DND-41 (cell line): ENCODE data around the gene SHROOM3.

Source experiments
- ATAC-seq: fragments of 200-7000 bp; cut with Tn5 transposase; 3 replicates; pipeline ENCODE4 v1.9.1; 2021; ENCODE audit warnings: low read depth; ENCODE audit not compliant: insufficient read depth
- DNase-seq: peaks from one replicate; pipeline ENCODE4 v3.0.0-alpha.2; 2020
- H2AFZ ChIP-seq: 2 replicates; pipeline ENCODE4 v1.6.0; 2012; ENCODE audit warnings: low read depth, low read length
- H3K27ac ChIP-seq: 2 replicates; pipeline ENCODE4 v1.5.1; 2012; ENCODE audit warnings: low read length, inconsistent platforms
- H3K27me3 ChIP-seq: fragments of 200-600 bp; sonication (generic); 2 replicates; pipeline ENCODE4 v1.6.0; 2012; ENCODE audit warnings: low read length, mild to moderate bottlenecking, inconsistent platforms; ENCODE audit not compliant: insufficient read depth, poor library complexity
- H3K36me3 ChIP-seq: 2 replicates; pipeline ENCODE4 v1.5.1; 2012; ENCODE audit warnings: low read length, inconsistent platforms; ENCODE audit not compliant: insufficient read depth
- H3K4me1 ChIP-seq: 2 replicates; pipeline ENCODE4 v1.5.1; 2012; ENCODE audit warnings: mild to moderate bottlenecking, low read length; ENCODE audit not compliant: insufficient read depth
- H3K4me2 ChIP-seq: 2 replicates; pipeline ENCODE4 v1.6.0; 2012; ENCODE audit warnings: mild to moderate bottlenecking, moderate library complexity, low read length, inconsistent platforms; ENCODE audit not compliant: insufficient read depth
- H3K4me3 ChIP-seq, 2 experiments: fragments of 200-600 bp in 1 of 2; shearing (Covaris generic) in 1 of 2; 2 replicates each; pipeline ENCODE4 v1.5.1; 2012 to 2016; ENCODE audit warnings: inconsistent platforms in 2 of 2, low read length in 2 of 2, mild to moderate bottlenecking in 2 of 2, low read depth in 1 of 2, moderate library complexity in 1 of 2
- H3K79me2 ChIP-seq: 2 replicates; pipeline ENCODE4 v1.6.0; 2012; ENCODE audit warnings: low read length, inconsistent platforms; ENCODE audit not compliant: insufficient read depth
- H3K9ac ChIP-seq: 2 replicates; pipeline ENCODE4 v1.6.0; 2012; ENCODE audit warnings: low read depth, mild to moderate bottlenecking, inconsistent platforms, low read length, moderate library complexity
- H3K9me3 ChIP-seq: 2 replicates; pipeline ENCODE4 v1.5.1; 2012; ENCODE audit warnings: low read length, moderate library complexity, mild to moderate bottlenecking, inconsistent platforms; ENCODE audit not compliant: insufficient read depth, severe bottlenecking
- H4K20me1 ChIP-seq: 2 replicates; pipeline ENCODE4 v1.6.0; 2012; ENCODE audit warnings: low read length; ENCODE audit not compliant: insufficient read depth
- CTCF ChIP-seq: IDR thresholded peaks from 2 replicates; pipeline ENCODE4 v1.5.1; 2012; ENCODE audit warnings: borderline replicate concordance, low read length, moderate library complexity, mild to moderate bottlenecking; ENCODE audit not compliant: poor library complexity, severe bottlenecking; ENCODE audit errors: extremely low read depth
- EZH2 ChIP-seq: IDR thresholded peaks from 3 replicates; pipeline ENCODE4 v1.6.1; 2012; ENCODE audit warnings: borderline replicate concordance, low read depth, mild to moderate bottlenecking, moderate library complexity, low read length, inconsistent platforms; ENCODE audit not compliant: severe bottlenecking

SHROOM3 gene

GRCh38 chr4:76779740-76780459 is 344.9 kb downstream of the SHROOM3 start:
- Histone ChIP-seq H3K27ac (no peak overlapping the region), H3K4me3 (no peak overlapping the region), H2AFZ (no peak overlapping the region), H3K79me2 (no peaks in the 10 kb centered on the region), H3K9me3 (no peaks in the 10 kb centered on the region), H3K4me1 (no peaks in the 10 kb centered on the region; the same call in 1 of the 2 replicates), H4K20me1 (no peaks in the 10 kb centered on the region), H3K27me3 (no peaks in the 10 kb centered on the region), H3K9ac (no peak overlapping the region), H3K4me2 (no peak overlapping the region), H3K36me3 (no peaks in the 10 kb centered on the region)
- ATAC-seq (no peak), DNase-seq (no peak)
- no peak for TF ChIP-seq EZH2

GRCh38 chr4:76780781-76781697 is 346.0 kb downstream of the SHROOM3 start:
- H3K9ac ChIP-seq: no peak overlapping the region
- no peak overlapping the region for H3K4me2 ChIP-seq
- H3K4me1 ChIP-seq: no peaks in the 10 kb centered on the region; the same call in 1 of the 2 replicates

DNA sequence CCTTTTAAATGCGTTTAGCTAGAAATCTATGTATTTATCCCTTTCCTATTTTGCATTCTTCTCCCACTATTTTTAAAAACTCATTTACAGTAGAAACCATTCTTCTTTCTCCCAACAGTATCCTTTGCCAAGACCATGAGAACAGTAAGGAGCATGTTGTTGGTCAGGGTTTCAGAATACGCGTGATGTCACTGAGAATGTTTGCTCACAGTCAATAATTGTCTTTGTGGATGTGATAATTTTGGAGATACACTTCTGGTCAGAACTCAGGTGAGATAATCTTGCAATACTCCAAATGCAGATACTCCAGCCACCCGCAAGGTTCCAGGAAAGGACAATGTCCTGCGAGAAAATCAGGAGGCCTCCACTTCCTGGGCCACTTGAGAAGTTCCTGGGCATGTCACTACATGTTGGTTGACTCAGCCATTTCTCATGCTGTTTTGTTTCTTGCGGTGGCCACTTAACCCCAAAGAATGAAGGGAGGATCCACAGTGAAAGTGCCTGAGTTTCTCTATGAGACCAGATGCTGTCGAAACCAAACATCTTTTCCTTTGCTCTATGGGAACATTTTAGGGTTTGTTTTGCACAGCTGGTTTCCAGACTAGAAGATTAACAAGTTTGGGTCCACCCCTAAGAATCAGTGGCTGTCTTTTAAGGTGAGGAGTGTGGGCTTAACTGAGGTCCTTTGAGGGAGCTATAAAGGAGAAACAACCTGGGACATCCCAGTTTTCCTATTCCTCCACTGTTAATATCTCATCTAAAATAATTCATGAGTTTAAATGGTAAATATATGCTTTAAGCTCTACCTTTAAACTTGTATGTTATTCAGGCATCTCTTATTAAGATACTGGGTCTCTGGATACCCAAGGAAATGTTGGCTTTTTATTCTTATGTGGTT is 346.9 kb downstream of the SHROOM3 start:
- no peaks in the 10 kb centered on the region for H3K79me2 ChIP-seq
- H3K4me3 ChIP-seq: no peak overlapping the region
- no peaks in the 10 kb centered on the region; the same call in 1 of the 2 replicates for H3K4me1 ChIP-seq
- H4K20me1 ChIP-seq: no peaks in the 10 kb centered on the region
- no peak overlapping the region for H3K9ac ChIP-seq
- DNase-seq (no peak), ATAC-seq (peak; percentile 19; the same call in 1 of the 3 replicates)
- no peak overlapping the region for H2AFZ ChIP-seq
- H3K27me3 ChIP-seq: no peaks in the 10 kb centered on the region
- H3K9me3 ChIP-seq: no peaks in the 10 kb centered on the region
- no peaks in the 10 kb centered on the region for H3K36me3 ChIP-seq
- H3K27ac ChIP-seq: no peak overlapping the region
- no peak for TF ChIP-seq EZH2
- TF ChIP-seq CTCF: no peak
- H3K4me2 ChIP-seq: no peak overlapping the region

More at GRCh38 chr4:76780781-76781697, 346.0 kb downstream of the SHROOM3 start:
- no peak for DNase-seq
- Histone ChIP-seq H3K79me2 (no peaks in the 10 kb centered on the region), H2AFZ (no peak overlapping the region), H3K27me3 (no peaks in the 10 kb centered on the region), H3K4me3 (no peak overlapping the region), H4K20me1 (no peaks in the 10 kb centered on the region), H3K9me3 (no peaks in the 10 kb centered on the region), H3K27ac (no peak overlapping the region), H3K36me3 (no peaks in the 10 kb centered on the region)
- TF ChIP-seq EZH2 (no peak), CTCF (no peak)
- no peak for ATAC-seq
